ENCODE measurements around the gene CTBP2.
A peak's percentile ranks its signal among the peaks of the same experiment; 100 is the strongest.
"Not testable (repeated sequence)": the region's sequence is repeated elsewhere in the genome, so short reads cannot be mapped to it uniquely, and the experiment has no call there.

Gene CTBP2

DNA sequence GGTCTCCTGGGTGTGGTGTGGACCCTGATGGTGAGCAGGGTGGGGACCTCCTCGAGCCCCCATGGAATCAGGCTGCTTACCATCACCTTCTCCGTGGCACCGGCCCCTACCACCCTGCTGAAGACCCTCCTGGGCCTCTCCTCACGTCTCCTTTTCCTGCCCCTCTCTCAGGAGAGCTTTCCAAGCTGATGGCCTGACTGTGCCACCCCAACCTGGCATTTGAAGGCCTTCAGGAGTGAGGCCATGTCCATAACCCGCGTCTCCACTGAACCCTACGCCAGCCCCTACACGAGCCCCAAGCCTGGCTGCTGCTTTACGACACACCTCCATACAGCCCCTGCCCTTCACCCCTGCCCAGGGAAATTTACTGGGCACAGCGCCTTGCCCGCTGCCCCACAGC is 163.1 kb downstream of the CTBP2 start:
- no peak for DNase-seq (ENCODE audit: low spot score)

DNA sequence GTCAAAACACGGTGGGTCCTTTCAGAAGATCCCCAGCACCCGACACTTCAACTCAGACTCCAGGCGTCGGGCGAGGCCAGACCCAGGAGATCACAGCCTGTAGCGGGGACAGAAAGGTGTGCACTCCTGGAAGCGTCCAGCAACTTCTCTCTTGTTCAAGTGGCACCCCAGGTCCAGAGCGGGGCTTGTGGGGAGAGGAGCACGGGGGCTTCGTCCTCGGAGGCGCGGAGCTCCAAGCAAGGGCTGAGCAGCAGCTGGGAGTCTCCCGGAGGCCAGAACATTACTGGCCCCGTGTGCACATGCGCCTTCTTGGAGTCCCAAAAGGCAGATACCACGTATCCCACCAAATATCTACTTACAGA is 163.5 kb downstream of the CTBP2 start:
- DNase-seq (ENCODE audit: low spot score): no peak

DNA sequence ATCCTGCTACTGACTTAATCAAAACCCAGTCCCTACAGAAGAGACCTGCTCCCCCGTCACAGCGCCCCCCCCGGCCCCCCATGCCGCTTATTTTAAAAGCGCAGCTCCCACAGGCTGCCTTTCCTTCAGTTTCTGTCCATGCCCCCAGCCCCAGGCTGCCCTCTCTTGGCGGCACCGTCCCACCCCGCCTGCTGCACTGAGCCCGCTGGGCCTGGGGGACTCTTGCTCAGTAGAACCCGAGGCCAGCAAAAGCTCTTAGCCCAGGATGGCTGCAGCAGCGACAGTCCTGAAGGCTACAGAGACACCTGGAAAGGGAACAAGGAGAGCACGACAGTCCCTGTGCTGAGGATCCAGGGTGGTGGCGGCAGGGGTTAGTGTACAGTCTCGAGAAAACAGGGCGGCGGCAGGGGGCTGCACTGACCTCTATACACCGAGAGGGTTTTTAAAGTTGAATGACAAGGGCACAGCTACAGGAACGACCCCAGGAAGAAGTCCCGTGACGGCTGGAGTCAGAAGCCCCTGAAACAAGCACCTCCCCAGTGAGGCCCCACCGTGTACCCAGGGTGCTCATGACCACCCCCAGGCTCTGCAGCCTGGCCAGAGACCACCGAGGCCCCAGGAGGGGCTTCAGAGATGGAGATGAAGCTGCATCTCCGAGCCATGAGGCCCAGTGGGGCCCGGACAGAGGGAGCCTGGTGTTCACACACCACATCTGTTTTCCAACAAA is 164.1 kb downstream of the CTBP2 start:
- DNase-seq (ENCODE audit: low spot score): no peak

DNA sequence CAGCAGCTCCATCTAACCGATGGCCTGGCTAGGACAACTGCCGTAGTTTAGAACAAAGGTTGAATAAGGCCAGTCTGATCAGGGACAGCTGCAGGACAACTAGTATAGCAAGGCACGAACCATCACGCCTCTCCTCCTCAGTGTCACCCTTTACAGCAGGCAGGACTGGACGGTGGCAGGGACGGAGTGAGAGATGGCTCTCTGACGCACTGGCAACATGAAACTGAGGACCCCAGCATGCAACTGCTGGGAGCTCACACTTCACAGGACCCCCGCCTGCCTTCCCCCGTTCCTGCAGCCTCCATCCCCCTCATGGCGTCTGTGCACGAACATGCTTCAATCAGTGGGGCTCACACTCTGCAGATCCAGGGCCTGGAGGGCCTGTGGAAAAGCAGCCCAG is 164.8 kb downstream of the CTBP2 start:
- no peak for DNase-seq (ENCODE audit: low spot score)

DNA sequence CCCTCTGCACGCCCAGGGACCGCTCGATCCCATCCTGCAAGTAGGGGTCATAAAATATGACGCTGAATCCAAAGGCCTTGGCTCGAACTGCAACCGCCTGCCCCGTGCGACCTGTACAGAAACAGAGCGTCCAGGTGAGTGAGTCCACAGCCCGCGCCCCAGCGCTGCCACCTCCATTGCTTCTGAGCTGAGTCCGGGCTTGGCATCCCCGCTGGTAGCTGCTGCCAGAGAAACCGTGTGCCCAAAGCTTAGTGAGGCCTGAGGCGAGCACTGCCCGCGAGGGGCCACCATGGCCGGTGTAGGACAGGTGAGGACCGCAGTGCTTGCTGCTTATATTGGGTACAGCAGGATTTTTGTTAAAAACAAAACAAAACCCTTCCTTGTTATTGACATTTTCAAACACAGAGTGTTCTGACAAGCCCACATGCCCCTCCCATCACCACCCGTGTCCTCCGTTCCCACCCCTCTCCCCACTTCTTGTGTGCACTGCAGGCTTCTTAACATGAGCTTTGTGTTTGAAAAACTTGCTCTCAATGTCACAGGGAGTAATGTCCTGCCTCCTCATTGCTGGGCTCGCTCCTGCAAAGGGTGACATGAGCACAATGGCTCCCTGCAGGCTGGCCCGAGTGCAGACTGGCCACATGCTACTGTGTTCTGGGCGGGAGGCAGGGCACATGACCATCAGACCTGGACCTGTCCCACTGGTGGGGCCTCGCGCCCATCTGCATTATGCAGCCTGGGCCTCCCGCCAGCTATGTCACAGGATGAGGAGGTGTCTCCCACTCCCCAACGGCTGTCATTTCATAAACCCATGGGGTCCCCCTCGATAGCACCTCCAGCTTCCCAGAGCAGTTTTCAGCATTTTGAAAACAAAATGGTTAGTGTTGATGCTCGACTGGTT is 165.5 kb downstream of the CTBP2 start:
- no peak for DNase-seq (ENCODE audit: low spot score)

DNA sequence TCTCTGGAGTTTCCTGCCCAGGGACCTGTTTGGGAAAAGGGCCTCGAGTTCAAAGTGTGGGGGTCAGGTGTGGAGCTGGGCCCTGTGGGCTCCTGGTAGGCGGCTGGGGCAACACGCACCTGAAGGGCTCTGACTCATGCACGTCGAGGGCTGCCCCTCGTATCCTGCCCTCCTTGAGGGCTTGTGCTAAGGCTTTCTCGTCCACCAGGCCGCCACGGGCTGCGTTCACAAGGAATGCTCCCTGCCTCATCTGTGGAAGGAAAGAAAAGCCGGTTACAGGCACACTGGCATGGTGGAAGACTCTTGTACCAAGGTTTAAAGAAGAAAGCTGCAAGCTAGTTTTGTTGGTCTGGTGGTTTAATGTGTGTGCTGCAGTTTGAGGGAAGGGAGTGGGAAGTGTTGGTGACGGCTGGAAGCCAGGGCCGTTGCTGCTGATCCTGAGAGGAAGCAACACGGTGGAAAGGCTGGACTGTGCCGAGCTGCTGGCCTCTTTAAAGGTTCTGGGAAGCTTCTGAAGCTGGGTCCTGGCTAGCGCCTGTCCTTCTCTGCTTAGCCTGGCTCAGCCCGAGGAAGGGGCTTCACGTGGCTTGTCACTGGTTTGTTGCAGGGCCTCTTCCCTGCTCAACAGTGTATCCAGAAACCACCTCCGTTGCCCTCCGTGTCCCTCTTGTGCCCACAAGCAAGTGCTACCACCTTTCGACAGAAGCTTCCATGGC is 166.5 kb downstream of the CTBP2 start:
- no peak for DNase-seq (ENCODE audit: low spot score)

DNA sequence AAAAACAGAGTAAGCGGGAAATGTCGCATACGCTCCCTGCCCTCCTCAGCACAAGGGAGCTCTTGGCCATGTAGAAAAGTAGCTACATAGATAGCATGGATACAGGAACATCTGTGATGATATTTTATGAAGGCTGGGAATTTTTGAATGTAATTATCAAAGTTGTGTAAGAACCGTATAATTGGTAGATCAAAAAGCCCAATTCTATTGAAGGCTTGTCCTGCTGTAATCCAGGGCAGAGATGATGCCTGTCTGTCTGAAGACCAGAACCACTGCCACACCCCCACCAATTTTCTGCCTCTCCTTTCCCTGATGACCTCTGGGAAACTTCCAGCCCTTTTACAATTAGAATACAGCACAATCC is 167.0 kb downstream of the CTBP2 start:
- no peak for DNase-seq (ENCODE audit: low spot score)

DNA sequence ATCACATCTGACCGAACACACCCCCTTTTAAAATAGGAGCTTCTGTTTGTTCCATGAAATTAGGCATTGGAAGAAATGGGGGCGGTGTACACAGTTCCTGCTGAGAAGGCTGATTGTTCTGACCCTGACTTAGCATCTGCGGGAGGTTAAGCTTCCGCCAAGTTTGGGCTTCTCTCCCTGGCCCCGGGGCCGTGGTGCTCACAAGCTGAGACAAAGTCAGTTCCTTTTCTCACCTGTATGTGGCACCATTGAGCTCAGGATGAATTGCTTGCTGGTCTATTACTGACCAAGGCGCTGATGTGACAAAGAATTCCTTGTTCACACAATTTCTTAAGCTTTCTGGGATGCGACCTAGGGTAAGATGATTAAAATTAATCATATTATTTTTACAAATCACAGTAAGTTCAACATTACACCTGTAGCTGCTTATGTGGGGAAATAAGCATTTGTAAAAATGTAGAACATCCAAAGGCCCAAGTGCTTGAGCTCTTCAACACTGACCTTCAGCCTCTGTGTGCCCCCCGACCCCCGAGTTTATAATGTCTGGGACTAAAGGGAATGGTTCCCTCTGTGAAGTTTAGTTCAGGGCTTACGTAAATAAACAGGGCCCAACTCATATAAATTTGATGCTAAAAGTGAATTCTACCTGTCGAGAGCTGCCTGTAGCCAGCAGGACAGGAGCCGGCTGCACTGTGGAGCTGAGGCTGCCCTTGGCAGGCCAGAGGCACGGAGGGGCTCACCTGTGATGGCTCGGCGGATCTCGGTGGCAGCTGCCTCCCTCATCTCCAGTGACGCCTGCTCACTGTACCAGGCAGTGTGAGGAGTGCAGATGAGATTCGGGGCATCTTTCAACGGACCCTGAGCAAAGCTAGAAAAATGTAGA is 167.7 kb downstream of the CTBP2 start:
- DNase-seq (ENCODE audit: low spot score): peak; percentile 42

DNA sequence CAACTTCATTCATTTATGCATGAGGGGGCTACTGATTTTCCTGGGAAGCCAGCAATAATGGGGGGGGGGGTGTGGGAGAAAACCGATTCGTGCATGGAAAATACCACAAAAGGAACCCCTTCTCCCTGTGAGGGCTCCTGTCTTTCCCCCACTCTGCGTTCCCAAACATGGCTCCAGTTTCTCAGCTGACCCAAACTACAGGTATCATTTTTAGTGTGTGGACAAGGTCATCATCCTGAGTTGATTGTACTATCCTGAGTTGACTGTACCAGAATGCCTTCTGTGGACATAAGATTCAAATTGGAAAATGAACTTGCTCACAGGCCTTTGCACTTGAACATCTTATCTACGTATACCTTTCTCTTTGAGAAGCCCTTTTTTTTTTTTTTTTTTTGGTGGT is 168.5 kb downstream of the CTBP2 start:
- no peak for DNase-seq (ENCODE audit: low spot score)

DNA sequence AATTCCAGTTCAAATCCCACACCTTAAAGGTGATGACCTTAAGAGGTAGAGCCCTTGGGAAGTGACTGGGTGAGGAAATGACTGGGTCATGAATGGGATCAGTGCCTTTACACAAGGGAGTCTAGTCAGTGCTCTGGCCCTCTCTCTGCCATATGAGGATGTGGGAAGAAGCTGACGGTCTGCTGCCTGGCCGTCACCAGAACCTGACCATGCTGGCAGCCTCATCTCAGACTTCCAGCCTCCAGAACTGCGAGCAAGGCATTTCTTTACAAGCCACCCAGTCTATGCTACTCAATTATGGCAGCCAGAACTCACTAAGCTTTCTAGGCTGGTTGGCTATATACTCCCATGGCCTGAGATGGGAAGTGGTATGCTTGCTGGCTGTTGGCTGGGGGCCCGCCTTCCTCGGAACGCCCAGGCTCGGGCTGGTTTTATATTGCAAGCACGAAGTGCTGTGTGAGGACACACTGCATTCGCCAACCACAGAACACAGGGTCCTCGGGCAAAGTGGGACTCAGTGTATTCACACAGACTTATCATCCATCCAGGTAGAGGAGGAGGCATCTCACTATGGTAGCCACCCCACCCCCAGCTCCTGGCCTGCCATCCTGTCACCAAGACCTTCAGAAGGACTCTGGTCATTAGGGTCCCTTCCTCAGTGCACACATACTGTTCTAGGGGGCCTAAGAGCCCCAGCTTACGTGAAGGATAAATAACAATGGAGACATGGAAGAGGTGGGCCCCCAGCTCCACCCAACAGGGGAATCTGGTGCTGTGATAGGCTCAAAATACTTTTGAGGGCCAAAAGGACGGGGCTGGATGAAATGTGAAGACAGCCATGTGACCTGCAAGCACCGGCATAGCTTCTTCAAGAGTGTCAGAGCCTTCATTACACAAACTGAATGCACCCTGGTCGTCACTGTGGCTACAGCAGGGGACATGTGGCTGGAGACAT is 169.4 kb downstream of the CTBP2 start:
- no peak for DNase-seq (ENCODE audit: low spot score)

DNA sequence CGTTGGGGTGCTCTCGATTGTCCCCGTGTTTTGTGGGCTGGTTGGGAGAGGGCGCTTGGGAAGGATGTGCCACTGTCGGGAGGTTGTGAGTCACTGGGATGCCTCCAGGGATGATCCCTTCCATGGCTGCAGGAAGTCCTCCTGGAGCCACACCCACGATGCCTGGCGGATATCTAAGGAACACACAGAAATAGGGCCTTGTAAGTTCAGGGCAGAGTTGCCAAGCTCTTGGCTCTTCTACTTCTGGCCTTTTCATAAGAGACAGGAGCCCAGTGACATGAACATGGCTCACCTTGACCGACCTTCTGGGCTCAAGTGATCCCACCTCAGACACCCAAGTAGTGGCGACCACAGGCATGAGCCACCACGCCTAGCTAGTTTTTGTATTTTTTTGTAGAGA is 170.8 kb downstream of the CTBP2 start:
- no peak for DNase-seq (ENCODE audit: low spot score)

DNA sequence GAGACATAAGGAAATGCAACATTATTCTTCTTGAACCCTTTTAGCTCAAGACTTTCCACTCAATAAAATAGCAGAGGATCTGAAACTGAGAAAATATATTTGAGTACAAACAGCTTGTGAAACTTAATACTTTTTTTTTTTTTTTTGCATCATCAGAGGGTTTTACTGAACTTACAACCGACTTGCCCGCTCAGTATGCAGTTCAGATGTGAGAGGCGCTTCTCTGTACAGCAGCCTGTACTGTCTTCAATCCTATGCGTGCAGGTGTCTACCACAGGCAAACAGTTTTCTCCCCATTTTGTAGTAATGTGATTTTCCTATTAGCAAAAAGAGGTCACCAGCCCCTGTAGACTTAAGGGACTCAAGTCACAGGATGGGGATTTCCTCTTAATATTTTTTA is 171.6 kb downstream of the CTBP2 start:
- DNase-seq (ENCODE audit: low spot score): not testable (repeated sequence)

DNA sequence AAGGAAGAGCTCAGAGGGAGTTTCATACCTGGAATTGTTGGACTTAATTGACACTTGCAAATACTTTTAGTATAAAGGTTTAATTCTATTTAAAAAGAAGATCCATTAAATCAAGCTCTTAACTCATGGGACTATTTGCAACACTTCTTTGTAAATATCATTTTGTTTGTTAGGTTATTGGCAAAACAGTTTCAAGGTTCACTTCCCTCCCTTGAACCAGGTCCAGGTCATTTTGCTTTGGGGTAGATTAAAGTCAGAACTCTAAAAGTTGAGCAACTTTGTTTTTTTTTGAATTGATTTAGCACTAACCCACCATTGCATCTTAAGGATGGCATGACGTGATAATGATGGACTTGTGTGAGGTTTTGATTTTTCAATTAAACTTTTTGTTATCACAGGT is 172.6 kb downstream of the CTBP2 start:
- DNase-seq (ENCODE audit: low spot score): no peak

DNA sequence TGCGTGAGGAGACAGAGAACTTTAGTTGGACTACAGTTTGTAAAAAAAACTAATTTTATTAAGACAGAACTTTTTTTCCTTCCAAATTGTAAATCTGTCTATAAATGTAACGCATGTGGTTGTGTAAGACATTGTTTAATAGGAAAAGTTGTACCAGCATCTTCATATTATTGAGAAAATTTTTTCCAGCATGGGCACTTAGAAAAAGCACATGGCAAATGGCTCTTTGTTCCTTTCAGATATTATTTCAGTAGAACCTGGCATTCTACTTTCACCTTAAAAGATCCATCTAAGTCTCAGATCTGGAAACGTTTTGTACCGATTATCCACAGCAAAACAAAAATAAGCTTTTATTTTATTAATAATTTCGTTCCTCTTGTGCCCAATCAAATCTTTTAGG is 175.2 kb downstream of the CTBP2 start:
- no peak for DNase-seq (ENCODE audit: low spot score)

DNA sequence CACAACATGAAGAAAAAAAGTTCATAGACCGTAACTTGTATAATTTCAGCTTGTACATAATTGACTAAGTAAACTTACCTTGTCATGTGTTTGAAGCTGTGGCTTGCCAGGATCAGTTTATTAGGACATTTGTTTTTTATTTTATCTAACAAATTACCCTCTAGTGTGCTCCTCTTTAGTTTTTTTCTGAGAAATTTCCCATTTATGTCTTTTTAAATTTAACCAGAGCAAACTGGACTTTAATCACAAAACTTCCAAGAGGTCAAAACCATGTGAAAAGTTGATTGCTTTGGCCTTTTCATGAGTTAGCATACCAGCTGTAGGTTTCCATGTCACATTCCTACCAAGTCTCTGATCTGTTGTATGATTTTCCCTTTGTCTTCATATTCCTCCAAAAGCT is 176.0 kb downstream of the CTBP2 start:
- no peak for DNase-seq (ENCODE audit: low spot score)

DNA sequence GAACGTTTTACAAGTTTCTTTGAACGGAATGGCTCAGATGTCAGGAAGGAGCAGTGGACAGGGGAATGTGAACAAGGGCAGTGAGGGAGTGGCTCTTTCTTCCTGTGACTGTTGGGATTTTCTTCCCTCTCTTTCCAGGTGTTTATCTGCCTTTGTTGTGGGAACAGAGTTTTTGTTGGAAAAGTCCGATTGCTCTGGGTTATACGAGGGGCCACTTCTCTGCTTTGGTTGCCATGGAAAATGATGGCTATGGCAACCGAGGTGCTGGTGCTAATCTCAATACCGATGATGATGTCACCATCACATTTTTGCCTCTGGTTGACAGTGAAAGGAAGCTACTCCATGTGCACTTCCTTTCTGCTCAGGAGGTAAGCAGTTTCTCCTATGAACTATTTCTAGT is 177.0 kb downstream of the CTBP2 start:
- DNase-seq (ENCODE audit: low spot score): peak; percentile 55

DNA sequence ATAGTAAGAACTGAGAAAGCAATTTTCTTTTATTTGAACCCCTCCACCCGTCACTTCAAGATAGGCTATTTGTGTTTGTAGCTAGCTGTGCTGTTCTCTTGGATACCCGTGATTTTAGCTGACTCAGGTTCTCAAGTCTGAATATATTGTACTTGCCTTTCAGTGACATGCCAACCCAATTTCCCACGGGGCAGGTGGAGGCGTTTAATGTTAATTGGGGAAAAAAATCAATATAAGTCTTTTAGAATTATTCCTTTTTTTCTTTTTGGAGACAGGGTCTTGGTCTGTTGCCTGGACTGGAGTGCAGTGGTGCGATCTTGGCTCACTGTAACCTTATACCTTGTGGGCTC is 182.0 kb downstream of the CTBP2 start:
- DNase-seq (ENCODE audit: low spot score): no peak

DNA sequence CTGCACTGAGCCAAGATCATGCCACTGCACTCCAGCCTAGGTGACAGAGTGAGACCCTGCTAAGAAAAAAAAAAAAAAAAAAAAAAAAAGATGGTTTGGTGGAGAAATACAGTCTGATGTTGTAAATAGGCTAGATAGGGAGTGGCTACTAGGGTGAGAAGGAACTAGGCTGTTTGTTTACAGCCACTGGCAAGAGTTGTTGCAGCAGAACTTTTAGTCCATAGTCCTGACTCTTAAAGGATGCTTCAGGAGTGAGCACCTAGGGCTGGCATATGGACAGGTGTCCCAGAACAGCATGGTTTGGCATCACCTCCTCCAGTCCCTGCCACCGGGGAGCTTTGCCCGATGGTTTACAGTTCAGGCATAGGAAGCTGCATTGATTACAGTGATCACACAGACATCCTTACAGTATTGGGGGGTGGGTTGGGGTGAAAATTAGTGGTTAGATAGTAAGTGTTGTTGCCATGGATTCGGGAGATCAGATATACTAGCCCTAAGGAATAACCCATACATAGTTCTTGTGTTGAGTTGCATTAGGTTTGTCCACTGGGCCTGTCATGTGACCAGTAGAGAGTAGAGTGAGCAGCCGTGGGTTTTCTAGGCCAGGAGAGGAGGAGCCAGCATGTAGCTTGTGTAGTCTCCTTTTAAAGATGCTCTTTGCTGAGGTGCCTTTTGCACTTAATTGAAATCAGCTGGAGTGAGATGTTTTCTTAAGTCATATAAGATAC is 182.6 kb downstream of the CTBP2 start:
- DNase-seq (ENCODE audit: low spot score): no peak

DNA sequence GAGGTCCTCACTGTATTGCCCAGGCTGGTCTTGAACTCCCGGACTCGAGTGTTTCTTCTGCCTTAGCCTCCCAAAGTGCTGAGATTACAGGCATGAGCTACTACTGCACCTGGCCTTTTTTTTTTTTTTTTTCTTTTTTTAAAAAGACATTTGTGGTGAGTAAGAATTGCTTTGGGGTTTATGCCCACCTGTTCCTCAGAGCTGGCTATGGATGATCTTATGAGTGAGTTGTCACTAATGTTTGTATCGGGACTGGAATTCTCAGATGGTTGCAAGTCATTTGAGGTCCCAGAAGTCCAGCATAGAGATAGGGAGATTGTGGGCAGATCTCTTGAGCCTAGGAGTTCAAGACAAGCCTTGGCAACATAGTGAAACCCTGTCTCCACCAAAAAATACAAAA is 183.2 kb downstream of the CTBP2 start:
- DNase-seq (ENCODE audit: low spot score): no peak

DNA sequence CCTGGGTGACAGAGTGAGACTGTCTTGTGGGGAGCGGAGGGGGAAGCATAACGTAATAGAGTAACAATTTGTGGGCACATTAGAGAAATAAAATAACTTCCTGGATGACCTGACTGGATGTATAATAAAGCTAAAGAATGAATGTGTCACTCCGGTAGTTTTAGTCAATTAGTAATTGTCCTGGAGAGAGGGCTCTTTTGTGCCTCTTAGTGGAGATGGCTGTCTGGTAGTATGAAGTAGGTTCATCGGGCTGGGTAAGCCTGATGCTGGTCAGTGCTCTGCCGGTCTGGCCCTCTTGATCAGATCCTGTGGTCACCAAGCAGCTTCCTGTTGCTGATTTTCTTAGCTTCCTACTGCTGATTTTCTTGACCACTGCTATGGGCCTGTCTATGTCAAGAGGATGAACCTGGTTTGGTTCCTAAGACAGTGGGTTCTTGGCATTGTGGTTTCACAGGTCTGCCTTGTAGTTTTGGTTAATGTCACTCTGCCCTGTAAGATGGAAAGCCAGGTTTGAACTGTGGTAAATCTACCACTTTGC is 184.3 kb downstream of the CTBP2 start:
- no peak for DNase-seq (ENCODE audit: low spot score)
